OCI-LY1 (cell line): ENCODE results near the gene TRIP12.
"Not testable (repeated sequence)": the region's sequence is repeated elsewhere in the genome, so short reads cannot be mapped to it uniquely, and the experiment has no call there.

Source experiments
- H2AFZ ChIP-seq: fragments of 200-600 bp; sonication (generic), shearing (Covaris generic); 2 replicates; pipeline ENCODE4 v1.6.0; 2014; ENCODE audit warnings: antibody characterized with exemption, mild to moderate bottlenecking, low read length
- H3F3A ChIP-seq: fragments of 200-600 bp; sonication (generic), shearing (Covaris generic); 2 replicates; pipeline ENCODE4 v1.6.0; 2014; ENCODE audit warnings: mild to moderate bottlenecking, antibody characterized with exemption, low read length, moderate library complexity; ENCODE audit not compliant: insufficient read depth
- H3K27ac ChIP-seq: fragments of 200-600 bp; sonication (generic); 2 replicates; pipeline ENCODE4 v1.5.1; 2014; ENCODE audit warnings: low read length, mixed run types, mild to moderate bottlenecking, low read depth; ENCODE audit not compliant: poor library complexity, severe bottlenecking
- H3K27me3 ChIP-seq: fragments of 200-600 bp; sonication (generic); 2 replicates; pipeline ENCODE4 v1.6.0; 2014; ENCODE audit warnings: antibody characterized with exemption, mild to moderate bottlenecking, low read length, moderate library complexity; ENCODE audit not compliant: insufficient read depth
- H3K36me3 ChIP-seq: fragments of 200-600 bp; sonication (generic); 2 replicates; pipeline ENCODE4 v1.6.1; 2014; ENCODE audit warnings: mild to moderate bottlenecking, antibody characterized with exemption, low read length, moderate library complexity, mixed read lengths; ENCODE audit not compliant: insufficient read depth
- H3K4me1 ChIP-seq: fragments of 200-600 bp; sonication (generic); 2 replicates; pipeline ENCODE4 v1.5.1; 2014; ENCODE audit warnings: mild to moderate bottlenecking, low read length, moderate library complexity; ENCODE audit not compliant: insufficient read depth, severe bottlenecking
- H3K4me2 ChIP-seq: fragments of 200-600 bp; sonication (generic), shearing (Covaris generic); 2 replicates; pipeline ENCODE4 v1.6.1; 2014; ENCODE audit warnings: low read length
- H3K4me3 ChIP-seq: fragments of 200-600 bp; sonication (generic); 2 replicates; pipeline ENCODE4 v1.5.1; 2014; ENCODE audit warnings: low read length, low read depth, mild to moderate bottlenecking, mixed read lengths; ENCODE audit not compliant: poor library complexity, severe bottlenecking
- H3K79me2 ChIP-seq: fragments of 200-600 bp; shearing (Covaris generic); 2 replicates; pipeline ENCODE4 v1.6.1; 2016; ENCODE audit warnings: mixed run types, low read length, mixed read lengths; ENCODE audit not compliant: insufficient read depth
- H3K9ac ChIP-seq: fragments of 200-600 bp; sonication (generic), shearing (Covaris generic); 2 replicates; pipeline ENCODE4 v1.6.1; 2014; ENCODE audit warnings: mild to moderate bottlenecking, low read length, mixed read lengths
- H3K9me2 ChIP-seq: fragments of 200-600 bp; sonication (generic), shearing (Covaris generic); 2 replicates; pipeline ENCODE4 v1.6.1; 2014; ENCODE audit warnings: low read depth, mild to moderate bottlenecking, low read length, mixed read lengths
- H3K9me3 ChIP-seq: fragments of 200-600 bp; shearing (Covaris generic); 2 replicates; pipeline ENCODE4 v1.6.1; 2014; ENCODE audit warnings: low read length, mixed read lengths
- H4K20me1 ChIP-seq: fragments of 200-600 bp; sonication (generic), shearing (Covaris generic); 2 replicates; pipeline ENCODE4 v1.6.0; 2016; ENCODE audit warnings: mild to moderate bottlenecking, low read length; ENCODE audit not compliant: insufficient read depth
- EZH2 ChIP-seq: fragments of 200-600 bp; sonication (generic), shearing (Covaris generic); IDR thresholded peaks from 2 replicates; pipeline ENCODE4 v1.8.0; 2017; ENCODE audit warnings: borderline replicate concordance, mixed run types, mild to moderate bottlenecking, antibody characterized with exemption, low read length, moderate library complexity, mixed read lengths
- TF ChIP-seq, protein P1 (sequence below): fragments of 200-600 bp; sonication (generic), shearing (Covaris generic); IDR thresholded peaks from 2 replicates; pipeline ENCODE4 v1.5.1; 2017; ENCODE audit warnings: mild to moderate bottlenecking, antibody characterized with exemption, low read length, moderate library complexity, mixed read lengths

The TRIP12 gene

DNA sequence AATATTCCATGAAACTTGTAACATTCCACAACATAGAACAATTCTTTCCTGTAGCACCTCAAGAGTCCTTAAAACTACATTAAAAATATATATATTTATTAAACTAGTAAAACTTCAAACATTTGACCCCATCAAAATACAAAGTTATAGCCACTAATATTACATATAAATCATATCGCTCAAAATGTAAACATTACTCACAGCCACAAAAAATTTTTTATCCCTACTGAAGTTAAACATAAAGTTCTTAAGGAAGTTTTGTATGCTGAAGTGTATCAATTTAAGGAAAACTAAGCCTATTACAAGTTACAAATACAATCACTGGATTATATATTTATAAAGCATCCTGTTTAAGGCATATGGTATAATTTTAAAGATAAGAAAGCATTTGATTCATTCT, 127.2 kb downstream of the TRIP12 start:
- no peaks in the 10 kb centered on the region for H3K9me3 ChIP-seq
- H2AFZ ChIP-seq = no peak overlapping the region
- no peaks in the 10 kb centered on the region for H3F3A ChIP-seq
- H3K36me3 ChIP-seq = peaks cover 95% of the 10 kb centered on the region
- H3K9me2 ChIP-seq = no peaks in the 10 kb centered on the region
- no peaks in the 10 kb centered on the region for H4K20me1 ChIP-seq
- H3K27me3 ChIP-seq = no peaks in the 10 kb centered on the region
- no peaks in the 10 kb centered on the region for H3K4me1 ChIP-seq
- no peak overlapping the region for H3K27ac ChIP-seq
- no peak overlapping the region for H3K9ac ChIP-seq
- no peak for TF ChIP-seq EZH2
- TF ChIP-seq, protein P1, sequence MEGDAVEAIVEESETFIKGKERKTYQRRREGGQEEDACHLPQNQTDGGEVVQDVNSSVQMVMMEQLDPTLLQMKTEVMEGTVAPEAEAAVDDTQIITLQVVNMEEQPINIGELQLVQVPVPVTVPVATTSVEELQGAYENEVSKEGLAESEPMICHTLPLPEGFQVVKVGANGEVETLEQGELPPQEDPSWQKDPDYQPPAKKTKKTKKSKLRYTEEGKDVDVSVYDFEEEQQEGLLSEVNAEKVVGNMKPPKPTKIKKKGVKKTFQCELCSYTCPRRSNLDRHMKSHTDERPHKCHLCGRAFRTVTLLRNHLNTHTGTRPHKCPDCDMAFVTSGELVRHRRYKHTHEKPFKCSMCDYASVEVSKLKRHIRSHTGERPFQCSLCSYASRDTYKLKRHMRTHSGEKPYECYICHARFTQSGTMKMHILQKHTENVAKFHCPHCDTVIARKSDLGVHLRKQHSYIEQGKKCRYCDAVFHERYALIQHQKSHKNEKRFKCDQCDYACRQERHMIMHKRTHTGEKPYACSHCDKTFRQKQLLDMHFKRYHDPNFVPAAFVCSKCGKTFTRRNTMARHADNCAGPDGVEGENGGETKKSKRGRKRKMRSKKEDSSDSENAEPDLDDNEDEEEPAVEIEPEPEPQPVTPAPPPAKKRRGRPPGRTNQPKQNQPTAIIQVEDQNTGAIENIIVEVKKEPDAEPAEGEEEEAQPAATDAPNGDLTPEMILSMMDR = no peak
- no peak overlapping the region for H3K4me3 ChIP-seq
- H3K79me2 ChIP-seq = no peaks in the 10 kb centered on the region
- H3K4me2 ChIP-seq = no peak overlapping the region

- H3K79me2 ChIP-seq, H3K4me2 ChIP-seq, H3K27me3 ChIP-seq, H3K9me2 ChIP-seq, H3K4me3 ChIP-seq, H3K27ac ChIP-seq, H3K9me3 ChIP-seq, H3F3A ChIP-seq, H3K4me1 ChIP-seq, H2AFZ ChIP-seq, H4K20me1 ChIP-seq, H3K9ac ChIP-seq: not testable (repeated sequence)
- H3K36me3 ChIP-seq = peaks cover 70% of the 10 kb centered on the region
Observed at GRCh38 chr2:229786289-229786688, 135.5 kb downstream of the TRIP12 start.

DNA sequence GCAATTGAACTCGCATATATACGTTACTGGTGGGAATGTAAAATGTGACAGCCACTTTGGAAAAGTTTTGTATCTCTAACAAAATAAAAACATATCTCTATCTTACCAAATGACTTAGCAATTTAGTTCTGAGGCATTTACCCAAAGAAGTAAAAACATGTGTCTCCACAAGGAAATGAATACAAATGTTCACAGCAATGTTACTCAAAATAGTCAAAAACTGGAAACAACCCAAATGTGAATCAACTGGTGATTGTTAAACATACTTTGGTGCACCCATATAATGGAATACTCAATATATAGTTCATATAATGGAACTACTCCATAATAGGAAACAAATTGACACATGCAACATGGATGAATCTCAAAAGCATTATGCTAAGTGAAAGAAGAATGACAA, 137.0 kb downstream of the TRIP12 start:
- H3K9ac ChIP-seq = no peak overlapping the region
- no peaks in the 10 kb centered on the region for H4K20me1 ChIP-seq
- H3K4me1 ChIP-seq = no peaks in the 10 kb centered on the region
- no peaks in the 10 kb centered on the region for H3F3A ChIP-seq
- no peaks in the 10 kb centered on the region for H3K9me2 ChIP-seq
- no peaks in the 10 kb centered on the region for H3K9me3 ChIP-seq
- no peak overlapping the region for H3K4me3 ChIP-seq
- H3K36me3 ChIP-seq = peaks cover 64% of the 10 kb centered on the region
- H3K4me2 ChIP-seq = no peak overlapping the region
- no peaks in the 10 kb centered on the region for H3K27me3 ChIP-seq
- no peak overlapping the region for H2AFZ ChIP-seq
- H3K79me2 ChIP-seq = no peaks in the 10 kb centered on the region
- H3K27ac ChIP-seq = no peak overlapping the region
- TF ChIP-seq EZH2 = no peak
- TF ChIP-seq, protein P1 = no peak

DNA sequence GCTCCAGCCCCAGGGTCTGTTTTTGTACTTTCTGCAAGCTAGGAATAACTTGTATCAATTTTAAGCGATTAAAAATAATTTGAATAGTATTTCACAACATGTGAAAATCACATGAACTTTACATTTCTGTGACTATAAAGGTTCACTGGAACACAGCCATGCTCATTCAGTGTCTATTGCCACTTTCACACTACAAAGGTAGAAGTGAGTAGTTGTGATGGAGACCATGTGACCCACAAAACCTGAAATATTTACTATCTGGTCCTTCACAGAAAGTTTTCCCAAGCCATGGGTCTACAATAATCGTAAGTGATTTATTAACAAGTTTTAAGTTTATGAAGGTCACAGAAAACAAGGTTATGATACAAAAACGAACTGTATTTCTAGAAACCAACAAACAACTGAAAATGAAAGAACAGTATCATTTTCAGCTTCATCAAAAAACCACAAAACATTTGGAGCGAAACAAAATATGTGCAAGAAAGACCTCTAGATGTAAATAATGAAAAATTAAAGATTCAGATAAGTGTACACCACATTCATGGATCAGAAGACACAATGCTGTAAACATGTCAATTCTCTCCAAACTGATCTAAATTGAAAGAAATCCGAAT, 138.6 kb downstream of the TRIP12 start:
- H4K20me1 ChIP-seq = no peaks in the 10 kb centered on the region
- H2AFZ ChIP-seq = no peak overlapping the region
- H3K4me2 ChIP-seq = no peak overlapping the region
- H3F3A ChIP-seq = no peaks in the 10 kb centered on the region
- no peaks in the 10 kb centered on the region for H3K9me2 ChIP-seq
- no peak overlapping the region for H3K9ac ChIP-seq
- H3K27ac ChIP-seq = no peak overlapping the region
- TF ChIP-seq, protein P1 = no peak
- no peak for TF ChIP-seq EZH2
- no peaks in the 10 kb centered on the region for H3K79me2 ChIP-seq
- peaks cover 64% of the 10 kb centered on the region for H3K36me3 ChIP-seq
- H3K9me3 ChIP-seq = no peaks in the 10 kb centered on the region
- no peak overlapping the region for H3K4me3 ChIP-seq
- no peaks in the 10 kb centered on the region for H3K27me3 ChIP-seq
- no peaks in the 10 kb centered on the region for H3K4me1 ChIP-seq
